Measurements from ENCODE around the gene TRPM3. TPM values are rescaled to one million over a fixed set of nuclear protein-coding genes. Genes with fewer than 3 reads are reported as not detected.

Gene TRPM3
- total and polyA plus RNA-seq, 9 of the 15 experiments (the other 6 are each of a cell fraction or from before 2014, with no cell fraction given) = 0.04 TPM; not detected in 8

DNA sequence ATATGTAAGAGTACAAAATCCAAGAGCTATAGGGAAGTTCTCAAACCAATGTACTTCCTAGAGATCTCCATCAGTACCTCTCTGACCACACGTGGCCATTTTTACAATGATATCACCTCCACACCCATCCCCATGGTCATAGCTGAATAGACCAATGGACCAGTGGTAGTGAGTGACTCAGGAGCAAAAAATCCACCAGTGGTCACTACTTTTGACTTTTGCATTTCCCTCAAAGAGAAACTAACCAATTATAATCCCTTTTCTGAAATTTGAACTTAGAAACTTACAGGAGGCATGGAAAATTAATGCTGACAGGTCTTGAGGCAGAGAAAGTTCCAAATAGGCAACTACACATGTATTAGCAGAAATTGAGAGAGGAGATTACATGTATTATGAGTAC, 238.4 kb downstream of the TRPM3 start:
- intact Hi-C loops (cut with micrococcal nuclease) = no loop called here
- TF ChIP-seq MAFG (tag; conservative IDR thresholded peaks at IDR 0.05) (no peak), NBN (IDR thresholded peaks at IDR 0.05; ENCODE audit: low read depth) (no peak), MYNN (IDR thresholded peaks at IDR 0.05) (no peak), MYNN (CRISPR knock-in tag; IDR thresholded peaks at IDR 0.05) (no peak), BRCA1 (IDR thresholded peaks at IDR 0.05) (no peak), BRCA1 (CRISPR knock-in tag; IDR thresholded peaks at IDR 0.05) (no peak), SP2 (IDR thresholded peaks at IDR 0.05; ENCODE audit: extremely low read depth, low read depth, low read length, poor library complexity, severe bottlenecking) (no peak), ZC3H11A (IDR thresholded peaks at IDR 0.05; ENCODE audit: low read depth, low read length) (no peak), ZNF551 (CRISPR knock-in tag; IDR thresholded peaks at IDR 0.05) (no peak), SETDB1 (IDR thresholded peaks at IDR 0.05; ENCODE audit: low read length) (no peak), E2F1 (CRISPR knock-in tag; IDR thresholded peaks at IDR 0.05) (no peak), MBD1 (CRISPR knock-in tag; IDR thresholded peaks at IDR 0.05) (no peak), HDAC2 (IDR thresholded peaks at IDR 0.05) (no peak), ZNF512 (tag; IDR thresholded peaks at IDR 0.05) (no peak), PATZ1 (CRISPR knock-in tag; IDR thresholded peaks at IDR 0.05; ENCODE audit: borderline replicate concordance) (no peak)

More for the DNA sequence above, 238.4 kb downstream of the TRPM3 start:
- H3K9me1 ChIP-seq (ENCODE audit: control insufficient read depth, insufficient read depth, low read length) = no peaks in the 10 kb centered on the region
- no peak overlapping the region for H3K4me2 ChIP-seq (ENCODE audit: insufficient read depth, low read length)
- in situ Hi-C loops (cut with MboI) = no loop called here
- H4K20me1 ChIP-seq (replicated peaks; ENCODE audit: control insufficient read depth, insufficient read depth, low read length) = no peaks in the 10 kb centered on the region
- H3K79me2 ChIP-seq (ENCODE audit: control insufficient read depth, insufficient read depth, low read length) = no peaks in the 10 kb centered on the region
- H3K4me1 ChIP-seq (replicated peaks in 1 of 2; ENCODE audit: control insufficient read depth in 2 of 2, insufficient read depth in 2 of 2, low read length in 2 of 2) = no peaks in the 10 kb centered on the region
- no peak overlapping the region for H3K9ac ChIP-seq (ENCODE audit: insufficient read depth in 1 of 2, low read depth in 2 of 2, low read length in 2 of 2)
- CTCF ChIA-PET (ENCODE audit: low intra/inter-chr PET ratio) = no interaction called here
- no peaks in the 10 kb centered on the region for H3K9me3 ChIP-seq (replicated peaks; ENCODE audit: control insufficient read depth, insufficient read depth, low read depth, low read length)
- DNase-seq (ENCODE audit: extremely low read depth in 1 of 4, low spot score in 3 of 4) (no peak), FAIRE-seq (no peak), ATAC-seq (no peak)
- no peaks in the 10 kb centered on the region for H3K27me3 ChIP-seq (ENCODE audit: control insufficient read depth in 2 of 2, insufficient read depth in 2 of 2, low read length in 2 of 2)
- 0% methylated on average over 1 of the region's 1 CpG for WGBS (ENCODE audit: insufficient coverage, low coverage, missing lambda C conversion rate)
- H3K4me3 ChIP-seq = no peak overlapping the region
- POLR2A ChIA-PET = no interaction called here
- H3K36me3 ChIP-seq (ENCODE audit: control insufficient read depth, insufficient read depth, low read length) = no peaks in the 10 kb centered on the region
- no peak overlapping the region for H3K27ac ChIP-seq (ENCODE audit: extremely low read depth, low read depth, low read length)
- BruUV-seq (replicated peaks) = no TSS peak
- H2AFZ ChIP-seq (ENCODE audit: low read depth, low read length) = no peak overlapping the region

Measured in K562 (cell line).